ENCODE data around the gene ABHD17A.

- TF ChIP-seq CTCF (IDR thresholded peaks at IDR 0.05) (peak; percentile 4), EZH2 (IDR thresholded peaks at IDR 0.05; ENCODE audit: borderline replicate concordance, insufficient read depth, low read depth, low read length, poor library complexity, severe bottlenecking) (no peak)
Observed at GRCh38 chr19:1850809-1851653, 34.3 kb downstream of the ABHD17A start.

All from B cell (primary cell).